Hippocampal formation (tissue), 2 donors: Measurements from ENCODE around the gene PTTG2.
"Not testable (repeated sequence)": the region's sequence is repeated elsewhere in the genome, so short reads cannot be mapped to it uniquely, and the experiment has no call there.

ENCODE experiments used
- DNase-seq, 2 donors: peaks; one replicate each; lab custom pipeline; 2025; lab: John Stamatoyannopoulos, UW

Gene PTTG2

GRCh38 chr4:37960098-37960497 lies at the start of gene PTTG2:
TSS of gene PTTG2 (plus strand) at chr4:37960398. CDS start at chr4:37960435, 37 bp downstream.
- DNase-seq, result no peak

- DNase-seq, result no peak
Observed at GRCh38 chr4:37914539-37914938, 45.7 kb upstream of the PTTG2 start.

GRCh38 chr4:37917388-37917787 lies 42.8 kb upstream of the PTTG2 start:
- DNase-seq, result no peak

- DNase-seq, result no peak
Observed at GRCh38 chr4:37918653-37919052, 41.5 kb upstream of the PTTG2 start.

GRCh38 chr4:37922328-37922727 lies 37.9 kb upstream of the PTTG2 start:
- no peak for DNase-seq

- DNase-seq, result not testable (repeated sequence)
Observed at GRCh38 chr4:37923089-37923488, 37.1 kb upstream of the PTTG2 start.

- DNase-seq, result no peak
Observed at GRCh38 chr4:37924946-37925345, 35.3 kb upstream of the PTTG2 start.

- DNase-seq, result no peak
Observed at GRCh38 chr4:37927434-37927833, 32.8 kb upstream of the PTTG2 start.

- peak in 1 of 2 donors; percentile 16 for DNase-seq
Observed at GRCh38 chr4:37928426-37929416, 31.5 kb upstream of the PTTG2 start.

- DNase-seq, result no peak
Observed at GRCh38 chr4:37934096-37934495, 26.1 kb upstream of the PTTG2 start.

- DNase-seq, result no peak
Observed at GRCh38 chr4:37934609-37935008, 25.6 kb upstream of the PTTG2 start.

- no peak for DNase-seq
Observed at GRCh38 chr4:37935026-37935425, 25.2 kb upstream of the PTTG2 start.

- DNase-seq, result no peak
Observed at GRCh38 chr4:37936889-37937498, 23.2 kb upstream of the PTTG2 start.

- no peak for DNase-seq
Observed at GRCh38 chr4:37938208-37938607, 22.0 kb upstream of the PTTG2 start.

GRCh38 chr4:37946503-37947179 lies 13.6 kb upstream of the PTTG2 start:
- peak in 1 of 2 donors; percentile 20 for DNase-seq

GRCh38 chr4:37948542-37948941 lies 11.7 kb upstream of the PTTG2 start:
- no peak for DNase-seq

- DNase-seq, result no peak
Observed at GRCh38 chr4:37949636-37950426, 10.4 kb upstream of the PTTG2 start.

GRCh38 chr4:37951461-37952352 lies 8.5 kb upstream of the PTTG2 start:
- DNase-seq, result no peak

- DNase-seq, result no peak
Observed at GRCh38 chr4:37953156-37953555, 7.0 kb upstream of the PTTG2 start.

GRCh38 chr4:37953620-37954293 lies 6.4 kb upstream of the PTTG2 start:
- no peak for DNase-seq
